Measurements from ENCODE around the gene C1QTNF6.

DNA sequence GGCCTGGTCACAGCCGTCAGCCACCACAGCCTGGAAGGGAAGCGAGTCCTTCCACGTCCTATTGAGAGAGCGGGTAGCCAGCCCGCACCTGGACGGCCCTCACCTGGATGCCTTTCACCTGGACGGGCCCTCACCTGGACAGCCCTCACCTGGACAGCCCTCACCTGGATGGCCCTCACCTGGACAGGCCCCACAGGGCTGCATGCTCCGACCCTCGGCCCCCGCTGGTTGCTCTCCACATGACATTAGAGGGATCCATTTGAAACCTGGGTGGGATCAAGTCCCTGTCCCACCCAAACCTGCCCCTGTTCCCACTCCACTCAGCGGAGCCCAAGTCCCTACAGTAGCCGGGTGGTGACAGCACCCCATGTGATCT, 3.7 kb downstream of the C1QTNF6 start:
- TF ChIP-seq, protein P1, sequence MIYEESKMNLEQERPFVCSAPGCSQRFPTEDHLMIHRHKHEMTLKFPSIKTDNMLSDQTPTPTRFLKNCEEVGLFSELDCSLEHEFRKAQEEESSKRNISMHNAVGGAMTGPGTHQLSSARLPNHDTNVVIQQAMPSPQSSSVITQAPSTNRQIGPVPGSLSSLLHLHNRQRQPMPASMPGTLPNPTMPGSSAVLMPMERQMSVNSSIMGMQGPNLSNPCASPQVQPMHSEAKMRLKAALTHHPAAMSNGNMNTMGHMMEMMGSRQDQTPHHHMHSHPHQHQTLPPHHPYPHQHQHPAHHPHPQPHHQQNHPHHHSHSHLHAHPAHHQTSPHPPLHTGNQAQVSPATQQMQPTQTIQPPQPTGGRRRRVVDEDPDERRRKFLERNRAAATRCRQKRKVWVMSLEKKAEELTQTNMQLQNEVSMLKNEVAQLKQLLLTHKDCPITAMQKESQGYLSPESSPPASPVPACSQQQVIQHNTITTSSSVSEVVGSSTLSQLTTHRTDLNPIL (CRISPR knock-in tag; IDR thresholded peaks at IDR 0.05; ENCODE audit: low read depth), result no peak
- TF ChIP-seq TCF4 (CRISPR knock-in tag; IDR thresholded peaks at IDR 0.05; ENCODE audit: borderline replicate concordance) (no peak), ARNTL (CRISPR knock-in tag; IDR thresholded peaks at IDR 0.05; ENCODE audit: borderline replicate concordance, low read depth) (no peak), ZFP30 (CRISPR knock-in tag; IDR thresholded peaks at IDR 0.05) (no peak), ZFP3 (CRISPR knock-in tag; IDR thresholded peaks at IDR 0.05) (no peak), ISL1 (CRISPR knock-in tag; IDR thresholded peaks at IDR 0.05) (no peak), ZC3H10 (CRISPR knock-in tag; IDR thresholded peaks at IDR 0.05) (no peak), ZNF565 (CRISPR knock-in tag; conservative IDR thresholded peaks at IDR 0.05; ENCODE audit: low read depth) (no peak), OSR1 (CRISPR knock-in tag; IDR thresholded peaks at IDR 0.05) (no peak)
- TF ChIP-seq, protein P2, sequence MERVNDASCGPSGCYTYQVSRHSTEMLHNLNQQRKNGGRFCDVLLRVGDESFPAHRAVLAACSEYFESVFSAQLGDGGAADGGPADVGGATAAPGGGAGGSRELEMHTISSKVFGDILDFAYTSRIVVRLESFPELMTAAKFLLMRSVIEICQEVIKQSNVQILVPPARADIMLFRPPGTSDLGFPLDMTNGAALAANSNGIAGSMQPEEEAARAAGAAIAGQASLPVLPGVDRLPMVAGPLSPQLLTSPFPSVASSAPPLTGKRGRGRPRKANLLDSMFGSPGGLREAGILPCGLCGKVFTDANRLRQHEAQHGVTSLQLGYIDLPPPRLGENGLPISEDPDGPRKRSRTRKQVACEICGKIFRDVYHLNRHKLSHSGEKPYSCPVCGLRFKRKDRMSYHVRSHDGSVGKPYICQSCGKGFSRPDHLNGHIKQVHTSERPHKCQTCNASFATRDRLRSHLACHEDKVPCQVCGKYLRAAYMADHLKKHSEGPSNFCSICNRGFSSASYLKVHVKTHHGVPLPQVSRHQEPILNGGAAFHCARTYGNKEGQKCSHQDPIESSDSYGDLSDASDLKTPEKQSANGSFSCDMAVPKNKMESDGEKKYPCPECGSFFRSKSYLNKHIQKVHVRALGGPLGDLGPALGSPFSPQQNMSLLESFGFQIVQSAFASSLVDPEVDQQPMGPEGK (CRISPR knock-in tag; IDR thresholded peaks at IDR 0.05; ENCODE audit: borderline replicate concordance), result no peak
- TF ChIP-seq, protein P3, sequence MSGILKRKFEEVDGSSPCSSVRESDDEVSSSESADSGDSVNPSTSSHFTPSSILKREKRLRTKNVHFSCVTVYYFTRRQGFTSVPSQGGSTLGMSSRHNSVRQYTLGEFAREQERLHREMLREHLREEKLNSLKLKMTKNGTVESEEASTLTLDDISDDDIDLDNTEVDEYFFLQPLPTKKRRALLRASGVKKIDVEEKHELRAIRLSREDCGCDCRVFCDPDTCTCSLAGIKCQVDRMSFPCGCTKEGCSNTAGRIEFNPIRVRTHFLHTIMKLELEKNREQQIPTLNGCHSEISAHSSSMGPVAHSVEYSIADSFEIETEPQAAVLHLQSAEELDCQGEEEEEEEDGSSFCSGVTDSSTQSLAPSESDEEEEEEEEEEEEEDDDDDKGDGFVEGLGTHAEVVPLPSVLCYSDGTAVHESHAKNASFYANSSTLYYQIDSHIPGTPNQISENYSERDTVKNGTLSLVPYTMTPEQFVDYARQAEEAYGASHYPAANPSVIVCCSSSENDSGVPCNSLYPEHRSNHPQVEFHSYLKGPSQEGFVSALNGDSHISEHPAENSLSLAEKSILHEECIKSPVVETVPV (CRISPR knock-in tag; IDR thresholded peaks at IDR 0.05), result no peak
